Activated T-helper 1 cell treated with anti-CD3 and anti-CD28 coated beads, Interleukin-2, amount 50 U/mL, for 16 hours (primary cell): Measurements from ENCODE around the gene GOLGA8B.
A peak's percentile ranks its signal among the peaks of the same experiment; 100 is the strongest.
"Not testable (repeated sequence)": the region's sequence is repeated elsewhere in the genome, so short reads cannot be mapped to it uniquely, and the experiment has no call there.

Experiments
- DNase-seq, 2 donors: peaks; one replicate each; pipeline ENCODE4 v3.0.0-alpha.2; 2020; ENCODE audit warnings: low read depth in 1 of 2, low spot score in 1 of 2

GOLGA8B gene

DNA sequence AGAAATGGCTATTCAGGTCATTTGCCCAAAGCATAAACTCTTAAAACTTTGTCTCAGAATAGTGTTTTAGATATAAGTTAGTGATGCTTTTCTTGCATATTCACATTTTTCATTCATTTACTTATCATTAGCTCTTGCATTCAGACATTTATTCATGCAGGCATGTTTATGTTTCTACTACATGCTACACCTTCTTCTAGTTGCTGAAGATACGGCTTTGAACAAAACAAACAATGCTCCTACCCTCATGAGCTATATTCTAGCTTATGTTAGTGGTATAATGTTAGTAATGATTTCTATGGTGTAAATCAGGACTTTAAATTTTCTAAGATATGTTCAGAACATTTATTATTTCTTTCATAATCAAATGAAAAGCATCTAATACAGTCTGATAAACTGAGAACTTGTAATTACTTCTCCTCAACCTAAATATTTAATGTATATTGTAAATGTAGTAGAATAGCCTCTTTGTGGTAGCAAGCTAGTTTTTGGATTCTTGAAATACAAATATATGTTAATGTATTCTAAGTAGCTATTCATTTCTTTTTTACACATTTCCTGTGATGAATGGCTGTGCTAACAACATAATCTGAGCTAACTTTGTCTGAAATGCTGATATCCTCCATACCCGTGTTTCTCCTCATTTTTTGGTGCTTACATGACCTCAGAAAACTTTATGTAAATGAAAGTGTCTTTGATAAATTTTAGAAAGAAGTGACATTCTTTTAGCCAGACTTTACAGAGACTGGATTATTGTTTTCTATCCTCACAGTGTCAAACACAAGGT lies 15.5 kb upstream of the GOLGA8B start:
- no peak for DNase-seq

DNA sequence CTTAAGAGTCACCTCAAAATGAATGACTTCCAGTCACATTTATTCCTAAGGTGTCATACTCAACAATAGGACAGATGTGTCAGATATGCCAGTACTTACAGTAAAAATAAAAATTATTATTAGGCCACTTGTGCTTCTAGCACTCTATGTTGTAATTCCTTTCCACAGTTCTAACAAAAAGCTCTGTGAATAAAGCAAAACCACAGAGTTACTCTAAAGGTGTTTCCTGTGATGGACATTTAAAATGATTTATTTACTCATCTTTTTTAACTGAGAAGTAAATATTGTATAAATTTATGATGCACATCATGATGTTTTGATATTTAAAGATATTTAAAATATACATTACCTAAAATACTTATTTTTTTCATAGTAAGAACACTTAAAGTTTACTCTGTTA lies 13.9 kb upstream of the GOLGA8B start:
- DNase-seq = no peak

DNA sequence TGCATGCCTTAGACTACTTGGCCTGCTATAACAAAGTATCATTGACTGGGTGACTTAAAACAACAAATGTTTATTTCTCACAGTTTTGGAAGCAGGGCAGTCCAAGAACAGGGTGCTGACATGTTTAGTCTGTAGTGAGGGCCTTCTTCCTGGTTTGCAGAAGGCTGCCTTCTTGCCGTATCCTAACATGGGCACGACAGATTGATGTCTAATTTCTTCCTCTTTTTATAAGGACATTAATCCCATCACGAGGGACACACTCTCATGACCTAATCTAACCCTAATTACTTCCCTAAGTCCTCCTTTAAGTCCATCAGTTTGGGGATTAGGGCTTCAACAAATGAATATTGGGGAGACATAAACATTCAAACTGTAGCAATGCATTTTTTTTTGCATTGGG lies 10.9 kb upstream of the GOLGA8B start:
- no peak for DNase-seq

DNA sequence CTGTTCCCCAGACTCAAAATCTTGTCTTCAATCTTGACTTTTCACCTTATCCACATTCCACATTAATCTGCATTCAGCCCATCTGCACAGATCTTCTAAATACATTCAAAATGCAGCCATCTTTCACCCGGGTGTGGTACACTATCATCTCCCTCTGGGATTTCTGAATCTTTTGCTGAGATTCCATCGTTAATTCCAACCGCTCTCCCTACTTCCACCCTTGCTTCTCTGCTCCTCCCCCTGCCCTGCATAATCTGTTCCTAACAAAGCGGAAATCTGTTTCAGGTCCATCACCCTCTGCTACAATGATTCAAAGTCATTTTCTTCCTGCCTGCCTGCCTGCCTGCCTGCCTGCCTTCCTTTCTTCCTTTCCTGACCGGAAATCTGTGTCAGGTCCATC lies 7.9 kb upstream of the GOLGA8B start:
- DNase-seq = no peak

DNA sequence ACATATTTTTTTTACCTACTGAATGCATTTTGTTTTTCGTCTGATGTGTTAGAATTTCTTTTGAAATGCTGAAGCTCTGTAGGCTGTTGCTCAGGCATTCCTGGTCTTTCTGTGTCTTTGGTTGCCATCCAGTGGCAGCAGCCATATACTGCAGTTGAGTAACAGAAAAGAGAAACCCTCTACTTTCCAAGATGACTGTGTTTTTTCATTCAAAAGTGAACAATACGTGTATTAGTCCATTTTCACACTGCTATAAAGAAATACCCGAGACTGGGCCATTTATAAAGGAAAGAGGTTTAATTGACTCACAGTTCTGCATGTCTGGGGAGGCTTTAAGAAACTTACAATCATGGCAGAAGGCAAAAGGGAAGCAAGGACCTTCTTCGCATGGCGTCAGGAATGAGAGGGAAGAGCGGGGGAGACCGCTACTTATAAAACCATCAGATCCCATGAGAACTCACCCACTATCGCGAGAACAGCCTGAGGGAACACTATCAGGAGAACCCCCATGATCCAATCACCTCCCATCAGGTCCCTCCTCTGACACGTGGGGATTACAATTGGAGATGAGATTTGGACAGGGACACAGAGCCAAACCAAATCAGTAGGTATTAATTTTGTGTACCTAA lies 4.7 kb upstream of the GOLGA8B start:
- peak; percentile 31 to 37 for DNase-seq

DNA sequence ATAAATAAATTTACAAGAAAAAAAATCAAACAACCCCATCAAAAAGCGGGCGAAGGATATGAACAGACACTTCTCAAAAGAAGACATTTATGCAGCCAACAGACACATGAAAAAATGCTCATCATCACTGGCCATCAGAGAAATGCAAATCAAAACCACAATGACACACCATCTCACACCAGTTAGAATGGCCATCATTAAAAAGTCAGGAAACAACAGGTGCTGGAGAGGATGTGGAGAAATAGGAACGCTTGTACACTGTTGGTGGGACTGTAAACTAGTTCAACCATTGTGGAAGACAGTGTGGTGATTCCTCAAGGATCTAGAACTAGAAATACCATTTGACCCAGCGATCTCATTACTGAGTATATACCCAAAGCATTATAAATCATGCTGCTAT lies 2.5 kb upstream of the GOLGA8B start:
- not testable (repeated sequence) for DNase-seq

DNA sequence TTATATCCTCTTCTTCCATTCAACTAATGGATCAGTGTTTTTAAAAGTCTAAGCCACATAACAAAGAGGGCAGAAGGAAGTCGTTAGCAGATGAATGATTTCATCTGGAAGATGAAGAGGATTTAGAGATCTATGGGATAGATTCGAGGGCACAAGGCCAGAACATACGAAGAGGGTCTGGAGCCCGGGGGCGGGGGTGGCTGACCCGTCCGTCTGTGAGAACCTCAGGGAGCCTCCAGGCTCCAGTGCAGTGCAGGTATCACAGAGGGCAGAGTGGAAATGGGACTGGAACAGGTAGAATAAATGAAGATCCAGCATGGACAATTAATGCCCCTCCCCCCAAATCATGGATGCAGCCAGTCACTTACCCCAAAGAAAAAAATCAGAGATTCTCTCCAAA lies 1.5 kb upstream of the GOLGA8B start:
- no peak for DNase-seq

DNA sequence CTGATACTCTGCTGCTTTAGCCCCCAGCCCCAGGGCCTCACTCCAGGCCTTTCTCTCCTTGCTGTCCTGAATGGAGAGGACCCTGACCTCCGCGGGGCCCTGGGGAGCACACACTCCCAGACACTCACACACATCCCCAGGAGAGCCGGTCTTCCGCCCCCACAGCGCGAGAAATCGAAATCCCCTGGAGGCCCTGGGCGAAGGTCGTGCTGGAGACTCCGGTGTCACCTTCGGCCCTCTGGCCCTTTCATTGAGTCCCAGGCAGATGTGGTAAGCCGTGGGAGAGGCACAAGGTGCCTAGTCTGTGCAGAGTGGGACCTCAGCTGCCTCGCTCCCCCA lies 848 bp upstream of the GOLGA8B start:
- DNase-seq = no peak

DNA sequence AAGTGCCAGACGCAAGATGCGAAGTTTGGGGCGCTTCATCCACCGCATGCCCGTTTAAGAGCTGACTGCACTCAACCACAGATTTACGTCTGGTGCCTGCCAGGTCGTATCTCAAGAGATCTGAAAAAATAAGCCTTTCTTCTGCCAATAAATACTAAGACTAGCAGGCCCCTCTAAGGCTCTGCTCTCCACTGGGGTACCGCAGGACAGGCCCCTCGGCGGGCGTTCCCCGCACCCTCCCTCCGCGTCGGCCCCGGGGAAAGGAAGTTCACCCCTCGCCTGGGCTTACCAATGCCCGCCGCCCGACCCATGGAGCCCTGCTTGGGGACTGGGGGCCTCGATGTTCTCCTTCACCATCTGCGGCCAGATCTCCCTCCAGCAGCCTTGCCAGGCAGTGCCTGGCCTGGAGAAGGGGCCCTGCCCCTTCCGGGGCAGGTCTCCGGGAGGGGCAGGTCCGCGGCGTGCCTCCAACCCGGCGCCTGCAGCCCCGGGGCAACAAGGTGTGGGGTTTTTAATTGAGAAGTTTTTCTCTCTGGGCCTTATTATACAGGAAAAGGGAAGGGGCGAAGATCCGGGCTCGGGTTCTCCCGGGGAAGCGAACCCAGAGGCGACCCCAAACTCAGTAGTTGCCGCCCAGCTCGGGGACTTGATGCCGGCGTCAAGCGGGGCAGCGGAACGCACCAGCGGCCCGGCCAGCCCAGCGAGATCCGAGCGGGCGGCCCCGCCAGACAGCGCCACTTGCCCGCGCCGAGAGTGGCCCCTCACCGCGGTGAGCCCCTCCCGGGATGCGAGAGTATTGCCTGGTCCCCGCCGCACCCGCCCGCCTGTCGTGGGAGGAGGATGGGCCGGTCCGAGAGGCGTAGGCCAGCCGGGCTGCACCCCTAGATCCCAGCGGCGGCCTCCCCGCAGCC lies 735 bp downstream of the GOLGA8B start:
- DNase-seq = peak in 1 of 2 donors; percentile 18

DNA sequence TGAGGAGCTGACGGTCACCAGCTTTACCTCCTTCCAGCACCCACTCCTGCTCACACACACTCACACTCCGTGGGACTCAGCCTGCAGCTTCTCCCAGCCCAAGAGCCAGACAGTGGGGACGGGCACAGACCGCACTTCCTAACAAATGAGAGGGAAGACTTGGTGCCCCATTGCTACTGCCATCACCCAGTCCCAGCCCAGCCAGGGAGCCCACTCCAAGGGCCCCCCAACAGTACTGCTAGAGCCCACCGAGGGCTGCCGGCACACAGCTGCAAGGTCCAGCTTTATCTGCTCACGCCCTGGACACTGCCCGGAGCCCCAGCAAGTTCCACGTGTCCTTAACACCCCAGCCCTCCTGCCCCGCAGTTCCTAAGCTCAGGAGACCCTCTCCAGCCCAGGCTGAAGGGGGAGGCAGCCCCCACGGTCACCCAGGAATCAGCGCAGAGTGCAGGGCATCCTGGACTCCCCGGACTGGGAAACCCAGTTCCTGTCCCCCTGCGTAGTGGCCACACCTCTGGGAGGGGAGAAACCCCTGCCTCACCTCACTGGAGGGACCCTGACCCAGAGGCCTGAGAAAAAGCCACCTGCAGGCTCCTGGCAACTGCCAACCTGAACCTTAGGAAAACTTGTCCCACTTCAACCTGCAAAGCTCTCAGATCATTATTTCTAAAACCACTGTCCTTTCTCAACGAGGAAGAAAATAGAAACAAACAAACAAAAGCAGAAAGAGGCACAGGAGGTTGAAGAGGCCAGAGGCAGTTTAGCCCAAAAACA lies 1.6 kb downstream of the GOLGA8B start:
- not testable (repeated sequence) for DNase-seq

DNA sequence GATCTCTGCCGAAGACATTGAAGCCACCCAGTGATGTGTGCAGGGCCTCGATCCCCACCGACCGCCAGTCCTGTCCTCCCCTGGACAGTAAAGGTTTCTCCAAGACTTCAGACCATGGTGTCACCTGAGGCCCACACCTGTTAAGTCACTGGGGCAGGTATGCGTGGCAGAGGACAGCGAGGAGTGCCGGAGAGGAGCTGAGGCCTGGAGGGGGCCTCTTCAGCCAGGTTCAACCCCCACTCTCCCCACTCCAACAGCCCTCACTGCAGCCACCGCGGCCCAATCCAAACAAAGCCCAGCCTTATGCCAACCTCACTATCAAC lies 2.4 kb downstream of the GOLGA8B start:
- DNase-seq = no peak

DNA sequence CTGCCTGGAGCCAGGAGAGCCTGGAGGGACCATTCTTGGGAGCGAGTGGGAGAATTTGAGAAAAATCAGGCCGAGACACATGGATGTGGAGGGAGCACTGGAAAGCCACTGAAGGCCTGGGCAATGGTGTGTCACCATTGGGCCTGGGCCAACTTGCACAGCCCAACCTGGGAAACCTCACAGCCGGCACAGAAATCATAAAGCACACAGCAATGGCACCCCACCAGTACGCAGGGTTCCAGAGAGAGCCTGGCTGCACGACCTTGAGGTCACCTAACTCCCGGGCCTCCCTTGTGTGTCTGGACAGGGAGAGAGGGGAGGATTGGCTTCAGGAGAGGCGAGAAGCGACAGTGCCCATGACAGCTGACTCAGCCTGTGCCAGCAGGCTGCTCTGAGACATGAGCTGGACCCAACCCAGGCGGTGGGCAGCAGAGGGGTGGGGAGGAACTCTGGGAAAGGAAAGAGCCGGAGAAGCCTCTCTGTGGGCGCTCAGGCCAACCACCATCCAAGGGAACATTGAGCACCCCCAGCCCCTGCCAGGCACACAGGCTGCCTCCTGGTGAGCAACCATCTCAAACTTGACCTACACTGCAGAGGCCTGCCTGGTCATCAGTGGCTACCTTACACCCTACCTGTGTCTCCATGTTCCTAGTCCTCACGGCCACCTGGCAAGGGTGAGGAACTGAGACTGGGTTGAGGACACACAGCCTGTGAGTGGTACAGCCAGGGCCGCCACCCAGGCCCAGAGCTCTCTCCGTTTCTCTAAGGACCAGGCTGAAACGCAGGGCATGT lies 3.0 kb downstream of the GOLGA8B start:
- not testable (repeated sequence) for DNase-seq

DNA sequence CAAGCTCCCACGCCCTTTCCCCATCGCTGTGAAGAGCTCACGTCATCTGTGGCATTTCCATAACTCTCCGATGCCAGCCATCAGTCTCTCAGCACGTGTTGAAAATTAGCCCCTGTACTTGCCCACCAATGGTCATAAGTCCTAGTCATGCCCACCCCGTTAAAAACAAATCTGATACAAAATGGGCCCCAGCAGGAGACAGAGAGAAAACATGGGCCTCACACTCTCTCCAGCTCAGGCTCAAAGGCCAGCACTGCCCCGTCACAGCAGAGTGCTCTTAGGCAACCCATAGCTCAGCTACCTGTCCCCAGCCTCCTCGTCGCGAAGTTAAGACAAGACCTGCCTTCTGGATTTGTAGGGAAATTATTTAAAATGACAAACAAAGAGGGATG lies 5.2 kb downstream of the GOLGA8B start:
- DNase-seq = no peak

DNA sequence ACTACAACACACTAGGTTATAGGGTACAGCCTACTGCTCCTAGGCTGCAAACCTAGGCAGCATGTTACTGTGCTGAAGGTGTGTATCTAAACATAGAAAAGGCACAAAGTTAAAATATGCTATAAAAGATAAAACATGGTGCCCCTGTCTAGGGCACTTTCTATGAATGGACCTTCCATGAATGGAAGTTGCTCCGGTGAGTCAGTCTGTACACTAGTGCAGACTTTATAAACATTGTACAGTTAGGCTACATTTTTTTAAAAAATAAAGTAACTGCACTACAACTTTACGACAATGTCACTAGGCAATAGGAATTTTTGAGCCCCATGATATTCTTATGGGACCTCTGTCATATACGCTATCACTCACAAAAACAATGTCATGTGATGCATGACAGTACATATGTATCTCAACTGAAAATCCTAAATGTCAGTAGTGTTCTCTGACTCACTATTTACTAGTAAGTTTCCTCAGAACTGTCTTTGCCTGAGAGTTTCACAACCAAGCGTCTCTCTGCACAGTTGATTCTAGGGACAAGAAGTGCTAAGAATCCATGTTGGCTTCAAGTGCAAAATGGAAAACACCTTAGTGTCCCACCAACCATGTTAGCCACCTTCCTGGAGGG lies 5.7 kb downstream of the GOLGA8B start:
- DNase-seq = not testable (repeated sequence)

DNA sequence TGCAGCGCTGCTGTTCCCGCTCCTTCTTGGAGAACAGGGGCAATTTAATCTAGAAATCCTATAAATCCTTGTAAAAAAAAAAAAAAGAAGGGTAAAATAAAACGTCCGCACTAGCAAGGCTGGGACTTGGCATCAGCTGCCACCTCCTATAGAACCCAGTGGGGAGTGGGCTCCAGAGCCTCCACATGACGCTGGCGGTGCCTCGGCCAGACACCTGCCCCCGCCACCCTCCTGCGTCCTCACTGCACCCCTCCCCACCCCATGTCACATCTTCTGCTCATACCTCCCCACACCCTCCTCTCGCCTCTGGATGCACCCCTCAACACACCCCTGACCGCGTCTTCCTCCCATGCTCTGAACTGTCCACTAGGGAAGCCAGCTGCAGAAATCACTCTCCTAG lies 8.4 kb downstream of the GOLGA8B start:
- DNase-seq = not testable (repeated sequence)

DNA sequence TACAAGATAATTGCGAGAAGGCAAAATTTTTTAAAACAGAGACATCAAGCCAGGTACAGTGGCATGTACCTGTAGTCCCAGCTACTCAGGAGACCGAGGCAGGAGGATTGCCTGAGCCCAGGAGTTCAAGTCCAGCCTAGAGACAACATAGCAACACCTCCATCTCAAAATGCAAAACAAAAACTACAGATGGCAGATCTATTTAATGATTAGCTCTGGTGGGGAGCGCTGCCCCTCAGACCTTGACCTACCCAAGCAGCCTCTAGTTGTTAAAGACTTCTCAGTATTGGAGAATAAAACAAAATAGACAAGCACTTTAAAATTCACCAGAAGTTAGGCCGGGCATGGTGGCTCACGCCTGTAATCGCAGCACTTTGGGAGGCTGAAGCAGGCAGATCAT lies 10.5 kb downstream of the GOLGA8B start:
- not testable (repeated sequence) for DNase-seq

DNA sequence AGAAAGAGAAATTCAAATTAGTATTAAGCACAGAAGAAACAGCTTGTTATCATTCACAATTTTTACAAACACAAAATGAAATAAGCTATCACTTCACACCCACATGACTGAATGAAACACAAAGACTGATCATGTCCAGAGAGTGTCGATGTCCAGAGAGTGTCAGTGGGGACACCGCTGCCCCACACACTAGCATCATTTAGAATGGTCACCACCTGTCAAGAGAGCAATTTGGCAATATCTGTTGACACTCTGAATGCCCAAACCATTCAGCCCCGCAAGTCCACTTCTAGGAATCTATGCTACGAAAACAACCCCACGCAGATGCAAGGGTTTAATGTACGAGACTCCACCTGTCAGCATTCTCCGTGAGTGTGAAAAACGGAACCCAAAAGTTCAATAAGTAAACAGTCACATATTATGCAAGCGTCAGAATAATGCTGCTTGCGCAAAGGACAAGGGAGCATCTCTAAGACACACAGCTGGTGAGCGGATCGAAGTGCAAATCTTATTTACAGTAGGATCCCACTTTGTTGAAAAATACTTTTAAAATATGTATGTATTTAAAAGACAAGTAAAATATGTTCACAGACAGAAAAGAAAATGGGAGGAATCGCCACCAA lies 11.3 kb downstream of the GOLGA8B start:
- not testable (repeated sequence) for DNase-seq

DNA sequence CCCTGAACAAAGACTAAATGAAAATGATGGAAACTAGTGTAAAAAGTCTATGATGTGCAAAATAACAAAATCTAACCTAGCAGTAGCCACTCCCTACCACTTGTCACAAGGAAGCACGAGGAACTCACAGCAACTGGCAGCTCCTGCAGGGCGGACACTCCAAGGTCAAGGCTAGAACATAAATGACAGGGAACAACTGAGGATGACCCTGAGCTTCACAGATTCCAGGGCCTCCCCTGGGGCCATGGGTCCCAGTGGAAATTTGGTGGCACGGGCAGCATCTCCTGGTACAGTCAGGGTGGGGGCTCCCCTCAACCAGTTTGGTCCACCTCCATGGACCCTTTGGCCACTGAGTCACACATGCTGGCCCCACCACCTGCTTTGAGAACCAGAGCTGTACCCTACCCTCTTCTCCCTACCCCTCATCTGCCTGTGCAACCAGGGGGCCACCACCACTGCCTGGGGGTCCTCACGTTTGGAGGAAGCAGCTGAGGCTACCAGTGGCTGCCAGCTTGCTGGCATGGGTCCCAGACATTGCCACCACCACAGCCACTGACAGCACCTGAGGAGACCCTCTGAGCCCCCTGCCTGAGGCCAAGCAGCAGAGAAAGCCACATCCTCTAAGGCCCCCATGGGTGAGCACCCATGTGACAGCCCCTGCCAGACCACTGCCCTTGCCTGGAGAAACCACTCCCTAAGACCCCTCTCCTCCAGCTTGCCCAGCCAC lies 13.6 kb downstream of the GOLGA8B start:
- not testable (repeated sequence) for DNase-seq

DNA sequence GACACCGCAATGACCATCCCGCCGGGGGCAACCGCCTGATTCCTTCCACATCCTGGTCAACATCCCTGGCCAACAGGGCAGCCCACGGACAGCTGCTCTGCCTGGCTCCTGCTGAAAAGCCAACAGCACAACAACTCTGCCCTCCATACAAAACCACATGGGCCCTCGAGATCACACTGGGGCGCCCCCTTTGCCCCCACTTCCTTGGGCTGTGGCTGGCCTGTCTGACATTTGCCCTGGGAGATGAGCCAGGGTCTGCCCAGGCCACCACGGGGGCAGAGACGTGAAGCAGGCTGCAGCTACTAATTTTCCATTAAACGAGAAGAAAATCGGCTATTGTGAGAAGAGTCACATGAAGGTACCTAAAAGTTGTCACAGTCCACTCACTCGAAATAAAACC lies 16.3 kb downstream of the GOLGA8B start:
- not testable (repeated sequence) for DNase-seq
